ENCODE results near the gene LMCD1. TPM values are rescaled to one million over a fixed set of nuclear protein-coding genes. Genes with fewer than 3 reads are reported as not detected.

Gene LMCD1, protein sequence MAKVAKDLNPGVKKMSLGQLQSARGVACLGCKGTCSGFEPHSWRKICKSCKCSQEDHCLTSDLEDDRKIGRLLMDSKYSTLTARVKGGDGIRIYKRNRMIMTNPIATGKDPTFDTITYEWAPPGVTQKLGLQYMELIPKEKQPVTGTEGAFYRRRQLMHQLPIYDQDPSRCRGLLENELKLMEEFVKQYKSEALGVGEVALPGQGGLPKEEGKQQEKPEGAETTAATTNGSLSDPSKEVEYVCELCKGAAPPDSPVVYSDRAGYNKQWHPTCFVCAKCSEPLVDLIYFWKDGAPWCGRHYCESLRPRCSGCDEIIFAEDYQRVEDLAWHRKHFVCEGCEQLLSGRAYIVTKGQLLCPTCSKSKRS
- total RNA-seq (2021; fragmentation: NEBNext Ultra II Directional; extraction: Animal tissue kit (Norgen Biotek cat#: 25700)) (26.5 and 30.1 TPM in 2 replicates), polyA plus RNA-seq (2011; rRNA removed) (12.3 and 20.2 TPM in 2 replicates), polyA minus RNA-seq (2011; rRNA and poly(A)+ RNA removed) (11.0 and 13.7 TPM in 2 replicates)
- polyA plus RNA-seq (2011; cell fraction: cytosol; rRNA removed) = 24.9 TPM
- polyA plus RNA-seq (2011; cell fraction: nucleus; rRNA removed) = 22.4 TPM
- polyA plus RNA-seq (2012, experiment 1 of 2) = 17.0 to 23.2 TPM (median 19.9 TPM) in 4 replicates
- polyA plus RNA-seq (2012, experiment 2 of 2) = 18.9 TPM
- polyA plus RNA-seq (2013, experiment 1 of 2) = 15.1 TPM
- polyA plus RNA-seq (2013, experiment 2 of 2) = 14.1 TPM
- polyA minus RNA-seq (2011; cell fraction: cytosol; rRNA and poly(A)+ RNA removed) = 10.3 TPM
- 19.9 TPM for polyA minus RNA-seq (2011; cell fraction: nucleus; rRNA and poly(A)+ RNA removed)
- long read RNA-seq, experiment 1, full-length matches to known transcripts = 3 of 14 reads
- long read RNA-seq, experiment 1, partial matches to known transcripts = 7 of 14 reads
- long read RNA-seq, experiment 1, other reads (novel, unspliced or antisense) = 4 of 14 reads
- long read RNA-seq, experiment 2, full-length matches to known transcripts = 17 of 18 reads
- long read RNA-seq, experiment 2, partial matches to known transcripts = 0 of 18 reads
- long read RNA-seq, experiment 2, other reads (novel, unspliced or antisense) = 1 of 18 reads

- Histone ChIP-seq H2BK15ac (ENCODE audit: low read length) (0 out of 2 replicates have a peak within 1 kb of the TSS, but pooled peaks have one; percentile 63), H3K27ac (ENCODE audit: low read depth, low read length) (peak within 1 kb of the TSS; percentile 28; the same call in 1 of the 2 replicates), H4K8ac (ENCODE audit: extremely low read depth, insufficient read depth, low read length) (peak within 1 kb of the TSS; percentile 81; the same call in 1 of the 2 replicates), H3K4me1 (replicated peaks in 1 of 4; ENCODE audit: control insufficient read depth in 3 of 4, insufficient read depth in 4 of 4, low read length in 3 of 4) (peaks cover 2 to 24% (median 21%) of the 10 kb centered on the region in 4 experiments; a peak in 6 of 7 replicates), H4K20me1 (replicated peaks in 1 of 2; ENCODE audit: control insufficient read depth in 1 of 2, insufficient read depth in 2 of 2, low read length in 2 of 2) (no peaks in the 10 kb centered on the region), H3K4me2 (ENCODE audit: insufficient read depth in 1 of 2, low read depth in 2 of 2, low read length in 2 of 2) (peak within 1 kb of the TSS; percentile 61), H4K91ac (replicated peaks; ENCODE audit: insufficient read length, low read length) (peak within 1 kb of the TSS; percentile 87), H3K18ac (ENCODE audit: extremely low read depth, low read length) (peak within 1 kb of the TSS; percentile 78; the same call in 1 of the 2 replicates), H2BK5ac (ENCODE audit: low read depth, low read length) (peak within 1 kb of the TSS; percentile 48; the same call in 1 of the 2 replicates), H3K4me3 (ENCODE audit: extremely low read depth in 1 of 4, insufficient read depth in 2 of 4, low read depth in 3 of 4, low read length in 4 of 4) (peak within 1 kb of the TSS; percentile 11 to 59 (median 26); a peak in 6 of 8 replicates), H3K79me2 (ENCODE audit: control insufficient read depth in 1 of 2, insufficient read depth in 2 of 2, low read length in 2 of 2) (peaks cover 0 to 4% of the 10 kb centered on the region in 2 experiments; a peak in 2 of 4 replicates), H3K79me1 (ENCODE audit: low read depth, low read length) (no peaks in the 10 kb centered on the region), H3K9ac (replicated peaks in 1 of 4; ENCODE audit: extremely low read depth in 1 of 4, low read depth in 3 of 4, low read length in 3 of 4) (peak within 1 kb of the TSS in 1 of 4 experiments; percentile 29; a peak in 2 of 7 replicates), H2BK120ac (replicated peaks; ENCODE audit: low read depth, low read length) (peak within 1 kb of the TSS; percentile 35), H3K27me3 (replicated peaks in 1 of 4; ENCODE audit: control insufficient read depth in 3 of 4, extremely low read depth in 1 of 4, insufficient read depth in 3 of 4, low read length in 3 of 4) (no peaks in the 10 kb centered on the region), H2AFZ (ENCODE audit: low read length) (no peak within 1 kb of the TSS), H3K23ac (ENCODE audit: insufficient read length) (no peak within 1 kb of the TSS), H3K36me3 (ENCODE audit: control insufficient read depth in 2 of 4, insufficient read depth in 4 of 4, low read length in 3 of 4) (peaks cover 0 to 4% (median 0%) of the 10 kb centered on the region in 4 experiments; a peak in 1 of 8 replicates), H2BK20ac (ENCODE audit: low read length) (peak within 1 kb of the TSS; percentile 15; the same call in 1 of the 2 replicates), H3K23me2 (ENCODE audit: low read depth, low read length) (no peaks in the 10 kb centered on the region), H3K56ac (replicated peaks; ENCODE audit: insufficient read length, low read depth, low read length) (no peak within 1 kb of the TSS), H3K4ac (replicated peaks; ENCODE audit: insufficient read length, low read depth, low read length) (no peak within 1 kb of the TSS), H3K14ac (ENCODE audit: insufficient read length) (no peak within 1 kb of the TSS), H3K9me3 (ENCODE audit: insufficient read depth in 2 of 2, low read depth in 1 of 2, low read length in 1 of 2) (no peaks in the 10 kb centered on the region), H4K5ac (ENCODE audit: insufficient read length, low read depth, low read length) (peak within 1 kb of the TSS; percentile 75), H2BK12ac (ENCODE audit: low read depth, low read length) (peak within 1 kb of the TSS; percentile 21; the same call in 1 of the 2 replicates), H2AK5ac (ENCODE audit: low read depth, low read length) (peak within 1 kb of the TSS; percentile 87)
- ChIA-PET POLR2A (ENCODE audit: partially characterized antibody) (interaction anchor here (0.6 to 1.6 kb wide), 8 partner anchors 11 to 708 kb away, joined by 3 to 5 read pairs (median 4); no protein-coding TSS in a partner anchor), CTCF (ENCODE audit: partially characterized antibody) (interaction anchor here (0.6 to 1.7 kb wide), 7 partner anchors 22 to 191 kb away, joined by 3 to 5 read pairs (median 3); no protein-coding TSS in a partner anchor)
- DNase-seq (ENCODE audit: low read depth in 1 of 2, low spot score in 2 of 2) = peak; percentile 90 to 92
- no peak for FAIRE-seq
- 3% methylated on average over 49 of the region's 49 CpGs; no CpG with 5 or more reads in 1 of the 2 experiments for WGBS, 2 experiments (ENCODE audit: extremely low coverage in 1 of 2, insufficient coverage in 1 of 2, insufficient read length in 1 of 2, insufficient replicate concordance in 2 of 2, low coverage in 1 of 2, low lambda C conversion rate in 2 of 2, missing lambda C conversion rate in 1 of 2)
- peak in 1 of 2 experiments; percentile 70; a peak in 1 of 3 replicates for TF ChIP-seq POLR2A (IDR thresholded peaks at IDR 0.05; ENCODE audit: control extremely low read depth in 1 of 2, low read depth in 2 of 2, low read length in 2 of 2)
- peak; percentile 78; the same call in 1 of the 2 replicates for TF ChIP-seq SP4 (IDR thresholded peaks at IDR 0.05; ENCODE audit: low read length)
- no peak for TF ChIP-seq BRCA1 (IDR thresholded peaks at IDR 0.05; ENCODE audit: low read depth, low read length)
- peak; percentile 43 for TF ChIP-seq CTBP2 (IDR thresholded peaks at IDR 0.05; ENCODE audit: borderline replicate concordance, insufficient read depth, insufficient read length, low read length)
- TF ChIP-seq NANOG (IDR thresholded peaks at IDR 0.05; ENCODE audit: insufficient read depth, low read depth, low read length, poor library complexity, severe bottlenecking) = no peak
Measured at GRCh38 chr3:8501371-8502131, at the start of gene LMCD1. LMCD1 (plus strand) TSS chr3:8501823; CDS start chr3:8501939, 116 bp downstream.

All from H1 (cell line).